HEK293 (cell line): ENCODE measurements around the gene DRD4.
A peak's percentile ranks its signal among the peaks of the same experiment; 100 is the strongest.

ENCODE experiments used
- CTCF ChIA-PET: fragments of 350-600 bp; formaldehyde crosslinking; extraction: SDS; loops from one replicate; lab custom pipeline; 2021; ENCODE audit warnings: antibody characterized with exemption; lab: Yijun Ruan, JAX
- POLR2A ChIA-PET: fragments of 300-600 bp; formaldehyde crosslinking; extraction: SDS; loops from one replicate; lab custom pipeline; 2020; ENCODE audit warnings: antibody characterized with exemption, inconsistent platforms; lab: Yijun Ruan, JAX
- H3K27ac ChIP-seq: fragments of 200-500 bp; sonication (Bioruptor generic); 2 replicates; pipeline ENCODE4 v1.5.1; 2014; ENCODE audit warnings: low read depth, low read length, control low read depth, inconsistent platforms; ENCODE audit errors: extremely low read depth
- H3K36me3 ChIP-seq, 2 experiments: fragments of 200-500 bp in 1 of 2; sonication (Bioruptor generic) in 1 of 2; 1 replicate in 1 of 2; 2 replicates in 1 of 2; pipeline ENCODE4 v1.5.1; 2014 to 2017; ENCODE audit warnings: inconsistent platforms in 2 of 2, low read length in 2 of 2; ENCODE audit not compliant: control insufficient read depth in 2 of 2, insufficient read depth in 1 of 2
- H3K4me1 ChIP-seq: fragments of 200-500 bp; sonication (Bioruptor generic); 2 replicates; pipeline ENCODE4 v1.5.1; 2014; ENCODE audit warnings: mild to moderate bottlenecking, low read length, inconsistent platforms; ENCODE audit not compliant: control insufficient read depth, insufficient read depth
- H3K4me3 ChIP-seq: 2 replicates; pipeline ENCODE4 v1.5.1; 2011; ENCODE audit warnings: low read depth, mild to moderate bottlenecking, control low read depth, low read length, moderate library complexity
- H3K9me3 ChIP-seq: fragments of 200-500 bp; sonication (Bioruptor generic); 2 replicates; pipeline ENCODE4 v1.5.1; 2014; ENCODE audit warnings: low read depth, low read length, inconsistent platforms; ENCODE audit not compliant: control insufficient read depth, insufficient read depth
- MZF1 ChIP-seq: fragments of 450-650 bp; formaldehyde crosslinking; IDR thresholded peaks from 2 replicates; pipeline ENCODE4 v1.5.1; 2017; ENCODE audit warnings: missing biosample characterization, missing genetic modification characterization, borderline replicate concordance
- ZFHX2 ChIP-seq: fragments of 450-650 bp; formaldehyde crosslinking; conservative IDR thresholded peaks from 2 replicates; pipeline ENCODE4 v1.5.1; 2016; ENCODE audit warnings: missing biosample characterization, missing genetic modification characterization
- ZFP69B ChIP-seq: fragments of 450-650 bp; formaldehyde crosslinking; IDR thresholded peaks from 2 replicates; pipeline ENCODE4 v1.5.1; 2016; ENCODE audit warnings: missing biosample characterization, missing genetic modification characterization
- ZNF155 ChIP-seq: fragments of 450-650 bp; formaldehyde crosslinking; IDR thresholded peaks from 2 replicates; pipeline ENCODE4 v1.5.1; 2016; ENCODE audit warnings: missing biosample characterization, missing genetic modification characterization
- ZNF24 ChIP-seq: fragments of 450-650 bp; formaldehyde crosslinking; IDR thresholded peaks from 2 replicates; pipeline ENCODE4 v1.5.1; 2016; ENCODE audit warnings: missing biosample characterization, missing genetic modification characterization
- ZNF335 ChIP-seq: fragments of 450-650 bp; formaldehyde crosslinking; conservative IDR thresholded peaks from 2 replicates; pipeline ENCODE4 v1.5.1; 2016; ENCODE audit warnings: missing biosample characterization, missing genetic modification characterization
- ZNF366 ChIP-seq: fragments of 450-650 bp; formaldehyde crosslinking; conservative IDR thresholded peaks from 2 replicates; pipeline ENCODE4 v1.5.1; 2016; ENCODE audit warnings: missing biosample characterization, missing genetic modification characterization
- ZNF530 ChIP-seq: fragments of 450-650 bp; formaldehyde crosslinking; IDR thresholded peaks from 2 replicates; pipeline ENCODE4 v1.5.1; 2016; ENCODE audit warnings: low read depth, missing biosample characterization, missing genetic modification characterization
- ZNF544 ChIP-seq: fragments of 450-650 bp; formaldehyde crosslinking; IDR thresholded peaks from 2 replicates; pipeline ENCODE4 v1.5.0; 2017; ENCODE audit warnings: missing biosample characterization, missing genetic modification characterization
- ZNF558 ChIP-seq: fragments of 450-650 bp; formaldehyde crosslinking; IDR thresholded peaks from 2 replicates; pipeline ENCODE4 v1.5.1; 2016; ENCODE audit warnings: missing biosample characterization, missing genetic modification characterization
- ZNF658 ChIP-seq: fragments of 450-650 bp; formaldehyde crosslinking; IDR thresholded peaks from 2 replicates; pipeline ENCODE4; 2016; ENCODE audit warnings: missing biosample characterization, missing genetic modification characterization
- ZNF776 ChIP-seq: fragments of 450-650 bp; formaldehyde crosslinking; IDR thresholded peaks from 2 replicates; pipeline ENCODE4 v1.5.0; 2017; ENCODE audit warnings: missing biosample characterization, missing genetic modification characterization, borderline replicate concordance
- ZNF837 ChIP-seq: fragments of 450-650 bp; formaldehyde crosslinking; IDR thresholded peaks from 2 replicates; pipeline ENCODE4 v1.5.1; 2016; ENCODE audit warnings: missing biosample characterization, missing genetic modification characterization
- TF ChIP-seq, protein P1 (sequence below): fragments of 450-650 bp; formaldehyde crosslinking; IDR thresholded peaks from 2 replicates; pipeline ENCODE4 v1.5.1; 2016; ENCODE audit warnings: missing biosample characterization, missing genetic modification characterization
- TF ChIP-seq, protein P2 (sequence below): fragments of 450-650 bp; formaldehyde crosslinking; IDR thresholded peaks from 2 replicates; pipeline ENCODE4 v1.5.1; 2017; ENCODE audit warnings: missing biosample characterization, missing genetic modification characterization
- TF ChIP-seq, protein P3 (sequence below): fragments of 450-650 bp; formaldehyde crosslinking; IDR thresholded peaks from 2 replicates; pipeline ENCODE4 v1.5.1; 2016; ENCODE audit warnings: missing biosample characterization, missing genetic modification characterization

DRD4 gene

DNA sequence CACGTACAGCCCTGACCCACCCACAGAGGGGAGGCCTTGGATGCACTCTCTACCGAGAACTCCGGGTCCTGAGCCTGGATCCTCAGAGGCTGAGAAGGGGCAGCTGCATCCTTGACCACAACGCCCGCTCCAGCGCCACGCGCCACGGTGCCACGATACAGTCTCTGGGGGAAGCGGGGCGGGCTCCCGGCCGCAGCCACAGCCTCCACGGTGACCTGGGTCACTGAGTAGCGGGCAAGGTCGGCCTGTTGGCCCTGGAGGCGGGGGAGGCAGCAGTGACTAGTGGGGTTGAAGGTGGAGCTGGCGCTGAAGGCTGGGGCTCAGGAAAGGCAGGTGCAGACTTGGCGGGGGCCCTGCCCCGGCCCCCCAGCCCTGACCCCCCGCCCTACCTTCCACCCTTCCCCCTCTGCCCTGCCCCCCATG lies 17.4 kb upstream of the DRD4 start:
- Histone ChIP-seq H3K4me1 (no peaks in the 10 kb centered on the region), H3K27ac (no peak overlapping the region), H3K36me3 (peaks cover 0 to 14% of the 10 kb centered on the region in 2 experiments; a peak in 1 of 3 replicates), H3K9me3 (no peaks in the 10 kb centered on the region), H3K4me3 (no peak overlapping the region)
- no peak for TF ChIP-seq ZNF530 (tag by site-specific recombination)
- TF ChIP-seq ZNF335 (tag by site-specific recombination), result no peak
- TF ChIP-seq ZNF837 (tag by site-specific recombination), result no peak
- no peak for TF ChIP-seq ZNF544
- no peak for TF ChIP-seq ZNF366 (tag by site-specific recombination)
- TF ChIP-seq ZFP69B, result no peak
- TF ChIP-seq ZNF658 (tag by site-specific recombination), result no peak
- TF ChIP-seq MZF1 (tag by site-specific recombination), result no peak
- TF ChIP-seq ZNF155 (tag by site-specific recombination), result no peak
- TF ChIP-seq, protein P1, sequence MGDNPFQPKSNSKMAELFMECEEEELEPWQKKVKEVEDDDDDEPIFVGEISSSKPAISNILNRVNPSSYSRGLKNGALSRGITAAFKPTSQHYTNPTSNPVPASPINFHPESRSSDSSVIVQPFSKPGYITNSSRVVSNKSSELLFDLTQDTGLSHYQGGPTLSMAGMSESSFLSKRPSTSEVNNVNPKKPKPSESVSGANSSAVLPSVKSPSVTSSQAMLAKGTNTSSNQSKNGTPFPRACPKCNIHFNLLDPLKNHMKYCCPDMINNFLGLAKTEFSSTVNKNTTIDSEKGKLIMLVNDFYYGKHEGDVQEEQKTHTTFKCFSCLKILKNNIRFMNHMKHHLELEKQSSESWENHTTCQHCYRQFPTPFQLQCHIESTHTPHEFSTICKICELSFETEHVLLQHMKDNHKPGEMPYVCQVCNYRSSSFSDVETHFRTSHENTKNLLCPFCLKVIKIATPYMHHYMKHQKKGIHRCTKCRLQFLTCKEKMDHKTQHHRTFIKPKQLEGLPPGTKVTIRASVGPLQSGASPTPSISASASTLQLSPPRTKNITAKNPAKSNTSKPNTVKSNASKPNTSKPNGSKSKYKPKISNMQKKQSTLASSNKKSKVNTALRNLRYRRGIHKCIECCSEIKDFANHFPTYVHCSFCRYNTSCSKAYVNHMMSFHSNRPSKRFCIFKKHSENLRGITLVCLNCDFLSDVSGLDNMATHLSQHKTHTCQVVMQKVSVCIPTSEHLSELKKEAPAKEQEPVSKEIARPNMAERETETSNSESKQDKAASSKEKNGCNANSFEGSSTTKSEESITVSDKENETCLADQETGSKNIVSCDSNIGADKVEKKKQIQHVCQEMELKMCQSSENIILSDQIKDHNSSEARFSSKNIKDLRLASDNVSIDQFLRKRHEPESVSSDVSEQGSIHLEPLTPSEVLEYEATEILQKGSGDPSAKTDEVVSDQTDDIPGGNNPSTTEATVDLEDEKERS, result no peak
- no peak for TF ChIP-seq ZFHX2 (tag by site-specific recombination)
- TF ChIP-seq ZNF776 (tag by site-specific recombination), result no peak
- TF ChIP-seq, protein P2, sequence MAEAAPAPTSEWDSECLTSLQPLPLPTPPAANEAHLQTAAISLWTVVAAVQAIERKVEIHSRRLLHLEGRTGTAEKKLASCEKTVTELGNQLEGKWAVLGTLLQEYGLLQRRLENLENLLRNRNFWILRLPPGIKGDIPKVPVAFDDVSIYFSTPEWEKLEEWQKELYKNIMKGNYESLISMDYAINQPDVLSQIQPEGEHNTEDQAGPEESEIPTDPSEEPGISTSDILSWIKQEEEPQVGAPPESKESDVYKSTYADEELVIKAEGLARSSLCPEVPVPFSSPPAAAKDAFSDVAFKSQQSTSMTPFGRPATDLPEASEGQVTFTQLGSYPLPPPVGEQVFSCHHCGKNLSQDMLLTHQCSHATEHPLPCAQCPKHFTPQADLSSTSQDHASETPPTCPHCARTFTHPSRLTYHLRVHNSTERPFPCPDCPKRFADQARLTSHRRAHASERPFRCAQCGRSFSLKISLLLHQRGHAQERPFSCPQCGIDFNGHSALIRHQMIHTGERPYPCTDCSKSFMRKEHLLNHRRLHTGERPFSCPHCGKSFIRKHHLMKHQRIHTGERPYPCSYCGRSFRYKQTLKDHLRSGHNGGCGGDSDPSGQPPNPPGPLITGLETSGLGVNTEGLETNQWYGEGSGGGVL (tag by site-specific recombination), result no peak
- TF ChIP-seq ZNF24 (tag by site-specific recombination), result no peak
- ChIA-PET POLR2A (no interaction called here), CTCF (no interaction called here)

DNA sequence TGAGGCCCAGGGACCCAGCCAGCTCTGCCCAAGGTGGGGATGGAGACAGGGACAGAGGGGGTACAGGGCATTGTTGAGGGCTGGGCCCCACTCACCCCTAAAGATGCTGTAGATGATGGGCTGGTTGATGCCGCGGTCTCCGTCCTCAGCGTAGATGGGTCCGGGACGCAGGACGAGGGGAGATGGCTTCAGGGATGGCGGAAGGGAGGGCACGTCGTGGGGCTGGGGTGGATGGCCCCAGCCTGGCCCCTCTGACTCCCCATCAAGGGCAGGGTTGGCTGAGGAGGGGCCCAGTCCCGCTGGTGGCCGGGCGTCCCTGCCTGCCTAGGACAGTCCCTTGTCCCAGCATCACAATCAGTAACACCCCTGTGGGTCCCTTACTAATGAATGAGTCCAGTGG lies 16.9 kb upstream of the DRD4 start:
- ChIA-PET POLR2A (no interaction called here), CTCF (no interaction called here)
- Histone ChIP-seq H3K27ac (no peak overlapping the region), H3K4me3 (no peak overlapping the region), H3K9me3 (no peaks in the 10 kb centered on the region), H3K4me1 (no peaks in the 10 kb centered on the region), H3K36me3 (peaks cover 0 to 13% of the 10 kb centered on the region in 2 experiments; a peak in 1 of 3 replicates)
- no peak for TF ChIP-seq ZNF558
- TF ChIP-seq, protein P3, sequence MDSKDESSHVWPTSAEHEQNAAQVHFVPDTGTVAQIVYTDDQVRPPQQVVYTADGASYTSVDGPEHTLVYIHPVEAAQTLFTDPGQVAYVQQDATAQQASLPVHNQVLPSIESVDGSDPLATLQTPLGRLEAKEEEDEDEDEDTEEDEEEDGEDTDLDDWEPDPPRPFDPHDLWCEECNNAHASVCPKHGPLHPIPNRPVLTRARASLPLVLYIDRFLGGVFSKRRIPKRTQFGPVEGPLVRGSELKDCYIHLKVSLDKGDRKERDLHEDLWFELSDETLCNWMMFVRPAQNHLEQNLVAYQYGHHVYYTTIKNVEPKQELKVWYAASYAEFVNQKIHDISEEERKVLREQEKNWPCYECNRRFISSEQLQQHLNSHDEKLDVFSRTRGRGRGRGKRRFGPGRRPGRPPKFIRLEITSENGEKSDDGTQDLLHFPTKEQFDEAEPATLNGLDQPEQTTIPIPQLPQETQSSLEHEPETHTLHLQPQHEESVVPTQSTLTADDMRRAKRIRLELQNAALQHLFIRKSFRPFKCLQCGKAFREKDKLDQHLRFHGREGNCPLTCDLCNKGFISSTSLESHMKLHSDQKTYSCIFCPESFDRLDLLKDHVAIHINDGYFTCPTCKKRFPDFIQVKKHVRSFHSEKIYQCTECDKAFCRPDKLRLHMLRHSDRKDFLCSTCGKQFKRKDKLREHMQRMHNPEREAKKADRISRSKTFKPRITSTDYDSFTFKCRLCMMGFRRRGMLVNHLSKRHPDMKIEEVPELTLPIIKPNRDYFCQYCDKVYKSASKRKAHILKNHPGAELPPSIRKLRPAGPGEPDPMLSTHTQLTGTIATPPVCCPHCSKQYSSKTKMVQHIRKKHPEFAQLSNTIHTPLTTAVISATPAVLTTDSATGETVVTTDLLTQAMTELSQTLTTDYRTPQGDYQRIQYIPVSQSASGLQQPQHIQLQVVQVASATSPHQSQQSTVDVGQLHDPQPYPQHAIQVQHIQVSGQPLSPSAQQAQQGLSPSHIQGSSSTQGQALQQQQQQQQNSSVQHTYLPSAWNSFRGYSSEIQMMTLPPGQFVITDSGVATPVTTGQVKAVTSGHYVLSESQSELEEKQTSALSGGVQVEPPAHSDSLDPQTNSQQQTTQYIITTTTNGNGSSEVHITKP (tag by site-specific recombination), result peak; percentile 76
